Measurements from ENCODE around the gene SMPD3.
A peak's percentile ranks its signal among the peaks of the same experiment; 100 is the strongest.

Gene SMPD3

GRCh38 chr16:68367440-68367839, 80.9 kb downstream of the SMPD3 start:
- Histone ChIP-seq H3K4me3 (ENCODE audit: low read length) (no peak overlapping the region), H3K36me3 (replicated peaks; ENCODE audit: low read depth, low read length) (no peaks in the 10 kb centered on the region), H3K4me2 (ENCODE audit: low read length) (no peak overlapping the region), H2AFZ (ENCODE audit: low read depth, low read length) (no peak overlapping the region), H3K27me3 (ENCODE audit: low read depth, low read length) (no peaks in the 10 kb centered on the region), H3K9ac (ENCODE audit: low read length) (no peak overlapping the region), H3K4me1 (ENCODE audit: low read length) (peaks cover 49% of the 10 kb centered on the region), H4K20me1 (ENCODE audit: insufficient read depth, low read length) (no peaks in the 10 kb centered on the region), H3K79me2 (ENCODE audit: low read length) (no peaks in the 10 kb centered on the region), H3K27ac (ENCODE audit: low read length) (no peak overlapping the region), H3K9me3 (ENCODE audit: insufficient read depth, low read length) (no peaks in the 10 kb centered on the region)
- TF ChIP-seq CTCF (IDR thresholded peaks at IDR 0.05; ENCODE audit: low read depth, low read length) (no peak), EZH2phosphoT487 (IDR thresholded peaks at IDR 0.05; ENCODE audit: low read depth) (no peak)

GRCh38 chr16:68367030-68367429, 81.3 kb downstream of the SMPD3 start:
- Histone ChIP-seq H3K4me3 (ENCODE audit: low read length) (no peak overlapping the region), H3K4me2 (ENCODE audit: low read length) (no peak overlapping the region), H3K9ac (ENCODE audit: low read length) (no peak overlapping the region)

GRCh38 chr16:68366062-68366461, 82.2 kb downstream of the SMPD3 start:
- no peak overlapping the region for H3K9ac ChIP-seq (ENCODE audit: low read length)
- H3K79me2 ChIP-seq (ENCODE audit: low read length): no peaks in the 10 kb centered on the region
- no peaks in the 10 kb centered on the region for H3K36me3 ChIP-seq (replicated peaks; ENCODE audit: low read depth, low read length)
- no peak for TF ChIP-seq EZH2phosphoT487 (IDR thresholded peaks at IDR 0.05; ENCODE audit: low read depth)
- no peak for TF ChIP-seq CTCF (IDR thresholded peaks at IDR 0.05; ENCODE audit: low read depth, low read length)
- H3K27me3 ChIP-seq (ENCODE audit: low read depth, low read length): no peaks in the 10 kb centered on the region
- no peaks in the 10 kb centered on the region for H3K9me3 ChIP-seq (ENCODE audit: insufficient read depth, low read length)
- no peak overlapping the region for H3K4me2 ChIP-seq (ENCODE audit: low read length)
- no peak overlapping the region for H3K27ac ChIP-seq (ENCODE audit: low read length)
- H3K4me1 ChIP-seq (ENCODE audit: low read length): peaks cover 49% of the 10 kb centered on the region
- H2AFZ ChIP-seq (ENCODE audit: low read depth, low read length): no peak overlapping the region
- no peaks in the 10 kb centered on the region for H4K20me1 ChIP-seq (ENCODE audit: insufficient read depth, low read length)
- H3K4me3 ChIP-seq (ENCODE audit: low read length): no peak overlapping the region

More at GRCh38 chr16:68367030-68367429, 81.3 kb downstream of the SMPD3 start:
- peak; percentile 40 for TF ChIP-seq CTCF (IDR thresholded peaks at IDR 0.05; ENCODE audit: low read depth, low read length)
- TF ChIP-seq EZH2phosphoT487 (IDR thresholded peaks at IDR 0.05; ENCODE audit: low read depth): no peak
- H3K4me1 ChIP-seq (ENCODE audit: low read length): peaks cover 49% of the 10 kb centered on the region
- H2AFZ ChIP-seq (ENCODE audit: low read depth, low read length): no peak overlapping the region
- no peaks in the 10 kb centered on the region for H3K36me3 ChIP-seq (replicated peaks; ENCODE audit: low read depth, low read length)
- H4K20me1 ChIP-seq (ENCODE audit: insufficient read depth, low read length): no peaks in the 10 kb centered on the region
- H3K27me3 ChIP-seq (ENCODE audit: low read depth, low read length): no peaks in the 10 kb centered on the region
- no peak overlapping the region for H3K27ac ChIP-seq (ENCODE audit: low read length)
- no peaks in the 10 kb centered on the region for H3K79me2 ChIP-seq (ENCODE audit: low read length)
- H3K9me3 ChIP-seq (ENCODE audit: insufficient read depth, low read length): no peaks in the 10 kb centered on the region

GRCh38 chr16:68365167-68365817, 83.0 kb downstream of the SMPD3 start:
- no peak overlapping the region for H3K27ac ChIP-seq (ENCODE audit: low read length)
- H3K4me3 ChIP-seq (ENCODE audit: low read length): no peak overlapping the region
- no peaks in the 10 kb centered on the region for H3K9me3 ChIP-seq (ENCODE audit: insufficient read depth, low read length)
- no peak for TF ChIP-seq EZH2phosphoT487 (IDR thresholded peaks at IDR 0.05; ENCODE audit: low read depth)
- TF ChIP-seq CTCF (IDR thresholded peaks at IDR 0.05; ENCODE audit: low read depth, low read length): no peak
- H2AFZ ChIP-seq (ENCODE audit: low read depth, low read length): no peak overlapping the region
- H3K36me3 ChIP-seq (replicated peaks; ENCODE audit: low read depth, low read length): no peaks in the 10 kb centered on the region
- no peaks in the 10 kb centered on the region for H3K27me3 ChIP-seq (ENCODE audit: low read depth, low read length)
- no peaks in the 10 kb centered on the region for H3K79me2 ChIP-seq (ENCODE audit: low read length)
- peaks cover 47% of the 10 kb centered on the region for H3K4me1 ChIP-seq (ENCODE audit: low read length)
- no peaks in the 10 kb centered on the region for H4K20me1 ChIP-seq (ENCODE audit: insufficient read depth, low read length)
- H3K9ac ChIP-seq (ENCODE audit: low read length): no peak overlapping the region
- no peak overlapping the region for H3K4me2 ChIP-seq (ENCODE audit: low read length)
